ENCODE data around the gene LRRC38.

The LRRC38 gene

DNA sequence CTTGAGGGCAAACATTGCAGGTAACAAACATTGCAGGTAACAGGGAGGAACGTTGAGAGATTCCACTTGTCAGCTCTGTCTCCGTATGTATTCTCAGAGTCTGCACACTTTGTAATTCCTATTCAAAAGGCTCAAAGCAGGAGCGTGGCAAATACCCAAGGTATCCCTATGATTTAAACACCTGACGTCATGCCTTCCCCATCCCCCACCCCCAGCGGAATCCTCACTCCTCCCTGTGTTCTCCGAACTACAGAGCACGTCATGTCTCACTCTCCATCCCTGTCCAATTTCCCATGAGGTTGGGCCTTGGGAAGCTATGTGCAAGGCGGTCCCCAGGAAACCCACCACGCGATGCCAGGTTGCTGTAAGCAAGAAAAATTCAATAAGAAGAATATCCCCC, 2.8 kb upstream of the LRRC38 start:
- no peak for DNase-seq (ENCODE audit: low spot score)

- DNase-seq (ENCODE audit: low spot score) = no peak
Measured at GRCh38 chr1:13514821-13515220, 1.0 kb upstream of the LRRC38 start.

GRCh38 chr1:13513063-13513894, 524 bp downstream of the LRRC38 start:
- DNase-seq (ENCODE audit: low spot score) = no peak

DNA sequence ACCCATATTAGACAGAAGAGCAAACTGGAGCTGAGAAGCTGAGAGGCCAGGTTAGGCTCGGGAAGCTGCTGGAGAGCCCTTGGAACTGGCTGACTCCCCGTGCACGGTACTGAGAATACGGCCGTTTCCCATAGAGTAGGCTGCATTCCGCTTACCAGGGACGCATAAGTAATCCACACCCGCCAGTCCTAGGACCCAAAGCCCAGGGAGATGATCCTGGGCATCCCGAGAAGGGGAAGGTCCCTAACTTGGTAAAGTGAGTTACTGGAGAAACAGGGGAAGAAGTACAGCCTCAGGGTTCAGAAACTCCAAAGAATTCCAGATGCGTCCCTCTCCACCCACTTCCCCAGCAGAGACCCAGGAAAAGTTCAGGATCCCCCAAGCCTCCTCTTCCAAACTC, 1.3 kb downstream of the LRRC38 start:
- DNase-seq (ENCODE audit: low spot score) = no peak

DNA sequence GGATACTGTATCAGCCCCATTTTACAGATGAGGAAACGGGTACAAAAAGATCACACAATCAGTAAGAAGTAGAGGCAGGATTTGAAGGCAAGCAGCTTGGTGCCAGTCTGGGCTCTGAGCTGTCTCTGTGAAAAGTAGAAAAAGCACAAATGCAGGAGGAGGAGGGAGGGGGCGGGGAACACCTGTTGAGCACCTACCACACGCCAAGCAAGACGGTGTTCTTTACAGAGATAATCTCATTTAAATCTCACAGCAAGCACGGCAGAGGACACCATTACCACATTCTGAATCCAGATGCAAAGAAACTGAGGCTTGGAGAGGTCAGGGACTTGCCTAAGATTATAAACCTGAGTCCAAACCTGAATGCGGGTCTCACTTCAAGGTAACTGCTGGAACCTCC, 3.3 kb downstream of the LRRC38 start:
- no peak for DNase-seq (ENCODE audit: low spot score)

DNA sequence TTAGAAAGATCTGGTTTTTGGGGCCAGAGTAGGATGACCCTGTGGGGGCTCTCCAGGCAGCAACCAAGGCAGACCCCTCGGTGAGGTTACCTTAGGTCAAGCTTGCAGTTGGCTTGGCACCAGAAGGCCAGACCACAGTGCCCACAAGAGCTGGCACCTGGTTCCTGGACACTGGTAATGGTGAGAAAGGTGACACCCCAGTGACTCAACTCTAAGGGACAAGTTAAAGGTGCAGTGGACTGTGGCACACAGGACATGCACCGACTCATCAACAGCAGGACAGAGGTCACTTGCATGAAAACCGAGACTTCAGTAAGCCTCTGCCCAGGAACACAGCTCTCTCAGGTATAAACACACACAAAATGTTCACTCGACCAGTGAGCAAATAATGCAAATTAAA, 6.7 kb downstream of the LRRC38 start:
- DNase-seq (ENCODE audit: low spot score) = no peak

GRCh38 chr1:13505020-13505419, 8.8 kb downstream of the LRRC38 start:
- DNase-seq (ENCODE audit: low spot score) = no peak

DNA sequence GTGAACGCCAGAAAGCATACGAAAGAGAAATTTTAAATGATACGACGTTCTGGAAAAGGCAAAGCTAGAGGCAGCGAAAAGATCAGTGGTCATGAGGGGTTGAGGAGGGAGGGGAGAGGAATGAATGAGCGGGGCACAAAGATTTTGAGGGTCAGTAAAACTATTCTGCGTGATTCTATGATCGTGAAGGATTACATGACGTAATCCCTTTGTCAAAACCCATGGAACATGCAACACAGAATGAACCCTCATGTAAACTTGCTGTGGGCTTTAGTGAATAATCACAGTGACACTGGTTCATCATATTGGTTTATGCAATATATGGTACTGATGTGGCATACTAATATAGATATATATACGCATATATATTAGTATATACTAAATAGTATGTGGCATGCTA, 13.0 kb downstream of the LRRC38 start:
- no peak for DNase-seq (ENCODE audit: low spot score)

- DNase-seq (ENCODE audit: low spot score) = no peak
Measured at GRCh38 chr1:13499422-13499821, 14.4 kb downstream of the LRRC38 start.

DNA sequence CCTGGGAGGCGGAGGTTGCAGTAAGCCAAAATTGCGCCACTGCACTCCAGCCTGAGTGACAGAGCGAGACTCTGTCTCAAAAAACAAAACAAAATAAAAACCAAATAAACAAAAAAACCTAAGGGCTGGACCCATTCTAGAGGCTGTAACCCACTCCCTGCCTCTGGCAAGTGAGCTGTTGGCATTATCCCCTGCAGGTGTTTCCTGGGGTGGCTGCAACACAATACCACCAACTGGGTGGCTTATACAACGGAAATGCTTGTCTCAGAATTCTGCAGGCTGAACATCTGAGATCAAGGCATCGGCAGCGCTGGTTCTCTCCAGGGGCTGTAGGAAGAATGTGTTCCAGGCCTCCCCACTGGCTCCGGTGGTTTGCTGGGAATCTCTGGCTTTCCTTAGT, 15.2 kb downstream of the LRRC38 start:
- no peak for DNase-seq (ENCODE audit: low spot score)

- no peak for DNase-seq (ENCODE audit: low spot score)
Measured at GRCh38 chr1:13495186-13495585, 18.6 kb downstream of the LRRC38 start.

DNA sequence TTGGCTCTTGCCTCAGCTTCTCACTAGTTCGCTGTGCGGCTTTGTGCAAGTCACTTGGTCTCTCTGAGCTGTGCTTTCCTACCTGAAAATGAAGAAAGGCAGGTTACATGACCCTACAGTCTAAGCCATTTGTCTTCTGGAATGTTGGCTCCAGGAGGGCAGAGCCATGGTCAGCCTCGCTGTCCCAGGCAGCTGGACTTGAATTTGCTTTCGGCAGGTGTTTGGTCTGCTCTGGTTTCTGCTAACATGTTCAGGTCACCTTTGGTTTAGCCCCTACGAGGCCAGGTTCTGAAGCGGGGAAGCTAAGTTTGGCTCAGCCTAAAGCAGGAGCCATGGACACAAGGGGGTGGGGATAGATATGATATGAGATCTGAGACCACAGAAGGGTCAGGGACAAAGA, 19.1 kb downstream of the LRRC38 start:
- DNase-seq (ENCODE audit: low spot score) = no peak

DNA sequence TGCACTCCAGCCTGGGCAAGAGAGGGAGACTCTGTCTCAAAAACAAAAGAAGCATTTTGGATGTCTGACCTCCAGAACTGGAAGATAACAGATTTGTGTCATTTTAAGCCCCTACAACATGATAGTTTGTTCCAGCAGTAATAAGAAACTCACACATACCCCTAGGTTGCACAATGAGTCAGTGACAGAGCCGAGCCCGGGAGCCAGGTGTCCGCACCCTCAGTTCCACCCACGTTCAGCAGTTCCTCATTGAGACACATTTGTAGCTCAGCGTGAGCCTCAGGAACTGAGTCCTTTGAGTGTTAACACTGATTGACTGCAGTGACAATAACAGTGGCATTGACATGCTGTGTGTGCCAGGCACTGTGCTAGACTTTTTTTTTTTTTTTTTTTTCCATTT, 19.8 kb downstream of the LRRC38 start:
- DNase-seq (ENCODE audit: low spot score) = no peak

GRCh38 chr1:13492711-13493110, 21.1 kb downstream of the LRRC38 start:
- no peak for DNase-seq (ENCODE audit: low spot score)

DNA sequence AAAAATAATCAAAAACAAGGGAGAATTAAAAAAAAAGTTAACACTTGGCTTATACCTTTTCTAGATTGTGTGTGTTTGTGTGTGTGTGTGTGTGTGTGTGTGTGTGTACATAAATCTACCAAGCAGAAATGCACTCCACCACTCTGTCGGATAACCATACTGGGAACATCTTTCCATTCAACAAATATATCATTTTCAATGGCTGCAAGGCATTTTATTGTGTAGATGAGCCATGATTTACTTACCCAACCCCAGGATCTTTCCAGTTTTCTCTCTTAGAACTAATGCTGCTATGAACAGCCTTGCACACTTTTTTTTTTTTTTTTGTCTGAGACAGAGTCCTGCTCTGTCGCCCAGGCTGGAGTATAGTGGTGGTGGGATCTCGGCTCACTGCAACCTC, 25.8 kb downstream of the LRRC38 start:
- no peak for DNase-seq (ENCODE audit: low spot score)

DNA sequence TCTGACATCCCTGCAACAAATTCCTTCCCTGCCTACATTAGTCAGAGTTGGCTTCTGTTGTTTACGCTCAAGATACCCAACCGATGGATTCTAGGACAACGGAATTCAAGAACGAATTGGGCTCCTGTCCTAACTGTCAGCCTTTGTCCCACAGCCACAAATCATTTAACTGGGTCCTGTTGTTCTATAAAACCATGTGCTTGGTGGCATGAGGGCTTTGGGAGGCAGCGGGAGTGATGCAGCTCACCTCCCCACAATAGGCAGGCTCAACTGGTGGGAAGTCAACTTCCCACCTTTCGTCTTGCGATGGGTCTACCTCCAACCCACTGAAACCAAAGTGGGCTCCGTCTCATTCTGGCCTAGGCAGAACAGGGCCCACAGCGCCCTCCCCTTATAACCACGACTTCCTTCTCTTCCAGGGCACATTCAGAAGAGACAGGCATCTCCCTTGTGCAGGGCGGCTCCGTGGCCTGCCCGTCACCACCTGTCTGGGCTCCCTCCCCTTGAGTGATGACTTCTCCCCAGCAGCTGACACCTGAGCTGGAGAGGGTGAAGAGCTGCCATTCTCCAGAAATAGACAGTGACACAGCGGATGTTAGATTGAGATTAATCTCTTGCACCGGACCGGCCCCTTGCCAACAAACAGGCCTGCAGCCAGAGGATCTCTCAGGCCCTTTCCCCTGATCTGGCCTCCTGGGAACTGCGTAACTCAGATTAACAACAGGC, 26.5 kb downstream of the LRRC38 start:
- no peak for DNase-seq (ENCODE audit: low spot score)

GRCh38 chr1:13483946-13484345, 29.9 kb downstream of the LRRC38 start:
- DNase-seq (ENCODE audit: low spot score) = no peak

DNA sequence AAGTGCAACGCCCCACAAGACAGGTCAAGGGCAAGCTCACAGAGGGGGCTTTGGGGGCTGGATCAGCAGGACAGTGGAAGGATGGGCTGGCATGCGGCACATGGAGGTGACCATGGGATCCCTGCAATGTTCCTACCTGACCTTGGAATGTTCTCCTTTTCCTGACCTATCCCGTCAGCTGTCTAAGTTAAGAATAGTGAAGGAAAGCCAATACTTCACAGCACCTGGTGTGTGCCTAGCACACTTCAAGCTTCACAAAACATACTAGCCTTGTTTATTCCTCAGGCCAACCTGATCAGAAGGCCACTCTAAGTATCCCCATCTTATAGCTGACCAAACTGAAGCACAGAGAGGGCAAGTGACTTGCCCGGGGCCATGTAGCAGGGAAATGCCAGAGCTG, 31.2 kb downstream of the LRRC38 start:
- DNase-seq (ENCODE audit: low spot score) = no peak

DNA sequence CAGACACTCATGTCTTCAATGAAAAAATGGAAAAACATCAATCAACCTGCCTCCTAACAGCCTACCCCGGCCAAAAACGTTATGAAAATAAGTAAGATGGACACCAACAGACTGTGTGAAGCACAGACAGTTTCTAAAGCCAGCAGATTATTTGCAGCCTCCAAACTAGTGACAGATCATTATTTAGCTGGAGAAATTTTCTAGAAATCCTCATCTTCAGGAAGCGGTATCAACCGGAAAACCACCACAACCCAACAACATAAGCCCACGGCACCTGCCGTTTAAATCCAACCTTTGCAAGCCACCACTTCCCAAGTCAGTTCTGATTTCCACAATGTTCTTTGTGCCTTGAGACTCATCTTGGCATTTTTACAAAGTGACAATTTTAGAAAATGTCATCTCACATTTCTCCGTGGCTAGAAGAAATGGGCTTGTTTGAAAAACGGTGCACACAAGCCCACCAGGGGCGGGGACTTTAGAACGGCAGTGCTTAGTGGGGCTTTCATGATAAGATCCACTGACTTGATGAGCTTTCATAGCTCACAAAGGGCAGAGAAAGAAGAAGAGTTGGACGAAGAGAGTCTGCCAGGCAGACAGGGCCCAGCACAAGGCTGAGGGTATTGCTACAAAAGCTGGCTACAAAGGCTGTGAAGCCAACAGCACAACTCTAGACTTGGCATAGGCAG, 34.5 kb downstream of the LRRC38 start:
- DNase-seq (ENCODE audit: low spot score) = no peak

DNA sequence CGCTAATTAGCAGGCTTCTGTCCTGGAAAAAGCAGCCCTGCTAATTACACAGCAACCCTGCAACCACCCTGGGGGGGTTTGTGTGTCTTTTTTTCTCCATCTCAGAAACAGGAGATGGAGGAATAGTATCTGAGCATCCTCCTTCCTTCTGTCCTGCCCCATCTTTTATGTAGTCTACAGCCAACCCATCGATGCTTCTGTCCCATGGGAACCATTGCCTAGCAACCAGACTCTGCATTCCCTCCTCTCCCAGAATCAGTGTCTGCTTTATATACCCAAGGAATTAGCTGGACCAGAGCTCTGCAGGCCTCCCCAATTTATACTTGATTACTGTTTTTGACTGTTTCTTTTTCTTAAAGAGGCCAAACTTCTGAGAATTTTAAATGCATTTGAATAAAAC, 35.1 kb downstream of the LRRC38 start:
- no peak for DNase-seq (ENCODE audit: low spot score)

GRCh38 chr1:13469343-13469742, 44.5 kb downstream of the LRRC38 start:
- peak; percentile 35 for DNase-seq (ENCODE audit: low spot score)

DNA sequence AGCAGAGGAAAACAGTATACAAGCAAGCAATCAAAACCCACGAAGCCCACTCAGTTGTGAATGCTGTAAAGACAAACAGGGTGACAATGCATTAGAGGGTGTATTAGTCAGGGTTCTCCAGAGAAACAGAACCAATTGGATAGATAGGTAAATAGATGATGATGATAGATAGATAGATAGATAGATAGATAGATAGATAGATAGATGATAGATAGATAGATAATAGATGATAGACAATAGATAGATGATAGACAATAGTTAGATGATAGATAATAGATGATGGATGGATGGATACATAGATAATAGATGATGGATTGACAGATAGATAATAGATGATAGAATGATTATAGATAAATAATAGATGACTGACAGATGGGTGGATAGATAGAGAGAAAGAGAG, 48.3 kb downstream of the LRRC38 start:
- DNase-seq (ENCODE audit: low spot score) = no peak

- DNase-seq (ENCODE audit: low spot score) = no peak
Measured at GRCh38 chr1:13462682-13463081, 51.1 kb downstream of the LRRC38 start.

Data from HuH-7 (cell line).